NB4 (cell line): ENCODE results near the gene LAMTOR4.

Experiments
- MAX ChIP-seq: IDR thresholded peaks from 2 replicates; pipeline ENCODE4 v1.6.1; 2011; ENCODE audit warnings: low read depth, low read length
- POLR2A ChIP-seq: IDR thresholded peaks from 2 replicates; pipeline ENCODE4 v1.6.1; 2011; ENCODE audit warnings: mild to moderate bottlenecking; ENCODE audit not compliant: insufficient read length; ENCODE audit errors: extremely low read depth
- TF ChIP-seq, protein P1 (sequence below): IDR thresholded peaks from one replicate; pipeline ENCODE4 v1.5.1; 2012; ENCODE audit warnings: low read depth, low read length

DNA sequence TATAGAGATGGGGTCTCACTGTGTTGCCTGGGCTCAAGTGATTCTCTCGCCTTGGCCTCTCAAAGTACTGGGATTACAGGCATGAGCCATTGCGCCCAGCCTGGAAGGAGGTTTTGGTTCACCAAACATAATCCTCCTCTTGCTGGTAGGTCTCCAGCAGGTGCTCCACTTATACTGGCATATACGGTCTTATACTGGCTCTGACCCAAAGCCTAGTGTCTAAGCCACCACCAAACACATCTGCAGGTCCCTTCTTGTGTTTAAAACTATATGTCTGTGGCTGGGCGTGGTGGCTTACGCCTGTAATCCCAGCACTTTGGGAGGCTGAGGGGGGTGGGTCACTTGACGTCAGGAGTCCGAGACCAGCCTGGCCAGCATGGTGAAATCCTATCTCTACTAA lies 16.6 kb upstream of the LAMTOR4 start:
- TF ChIP-seq, protein P1, sequence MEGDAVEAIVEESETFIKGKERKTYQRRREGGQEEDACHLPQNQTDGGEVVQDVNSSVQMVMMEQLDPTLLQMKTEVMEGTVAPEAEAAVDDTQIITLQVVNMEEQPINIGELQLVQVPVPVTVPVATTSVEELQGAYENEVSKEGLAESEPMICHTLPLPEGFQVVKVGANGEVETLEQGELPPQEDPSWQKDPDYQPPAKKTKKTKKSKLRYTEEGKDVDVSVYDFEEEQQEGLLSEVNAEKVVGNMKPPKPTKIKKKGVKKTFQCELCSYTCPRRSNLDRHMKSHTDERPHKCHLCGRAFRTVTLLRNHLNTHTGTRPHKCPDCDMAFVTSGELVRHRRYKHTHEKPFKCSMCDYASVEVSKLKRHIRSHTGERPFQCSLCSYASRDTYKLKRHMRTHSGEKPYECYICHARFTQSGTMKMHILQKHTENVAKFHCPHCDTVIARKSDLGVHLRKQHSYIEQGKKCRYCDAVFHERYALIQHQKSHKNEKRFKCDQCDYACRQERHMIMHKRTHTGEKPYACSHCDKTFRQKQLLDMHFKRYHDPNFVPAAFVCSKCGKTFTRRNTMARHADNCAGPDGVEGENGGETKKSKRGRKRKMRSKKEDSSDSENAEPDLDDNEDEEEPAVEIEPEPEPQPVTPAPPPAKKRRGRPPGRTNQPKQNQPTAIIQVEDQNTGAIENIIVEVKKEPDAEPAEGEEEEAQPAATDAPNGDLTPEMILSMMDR, result no peak
- TF ChIP-seq MAX (no peak), POLR2A (no peak)
